HG02571 (cell line): ENCODE measurements around the gene ALAD.

ENCODE experiments used
- ATAC-seq: cut with Tn5 transposase; IDR thresholded peaks from one replicate; pipeline ENCODE4 v1.9.1; 2021; ENCODE audit warnings: mild to moderate bottlenecking, moderate library complexity; ENCODE audit not compliant: unreplicated experiment

Gene ALAD

GRCh38 chr9:113350107-113350661 is 50.9 kb downstream of the ALAD start:
- no peak for ATAC-seq

DNA sequence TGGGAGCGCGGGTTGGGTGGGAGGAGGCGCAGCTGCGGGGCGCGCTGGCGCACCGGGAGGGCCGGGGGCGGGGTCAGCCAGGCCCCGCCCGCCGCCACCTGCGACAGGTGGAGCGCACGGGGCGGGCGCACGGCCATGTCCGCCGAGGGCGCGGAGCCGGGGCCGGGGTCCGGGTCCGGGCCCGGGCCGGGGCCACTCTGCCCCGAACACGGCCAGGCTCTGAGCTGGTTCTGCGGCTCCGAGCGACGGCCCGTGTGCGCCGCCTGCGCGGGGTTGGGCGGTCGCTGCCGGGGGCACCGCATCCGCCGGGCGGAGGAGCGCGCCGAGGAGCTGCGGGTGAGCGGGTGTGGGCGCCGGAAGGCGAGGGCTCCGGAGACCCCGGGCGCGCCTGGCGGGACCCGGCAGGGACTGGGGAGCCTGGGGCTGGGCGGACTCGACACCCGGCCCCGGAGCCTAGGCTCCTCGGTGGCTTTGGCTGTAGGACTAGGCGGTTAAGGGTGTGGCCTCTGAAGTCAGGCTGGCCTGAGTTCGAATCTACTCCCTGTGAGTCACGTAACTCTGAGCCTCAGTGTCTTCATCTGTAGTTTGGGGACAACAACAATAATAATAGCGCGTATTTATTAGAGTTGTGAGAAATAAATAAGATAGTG is 51.5 kb downstream of the ALAD start, which contains the start of gene BSPRY:
Gene BSPRY, plus strand, starts transcription at position 97 of the 650 bp plus-strand sequence. Its CDS starts 39 bp downstream, at position 136.
- no peak for ATAC-seq

DNA sequence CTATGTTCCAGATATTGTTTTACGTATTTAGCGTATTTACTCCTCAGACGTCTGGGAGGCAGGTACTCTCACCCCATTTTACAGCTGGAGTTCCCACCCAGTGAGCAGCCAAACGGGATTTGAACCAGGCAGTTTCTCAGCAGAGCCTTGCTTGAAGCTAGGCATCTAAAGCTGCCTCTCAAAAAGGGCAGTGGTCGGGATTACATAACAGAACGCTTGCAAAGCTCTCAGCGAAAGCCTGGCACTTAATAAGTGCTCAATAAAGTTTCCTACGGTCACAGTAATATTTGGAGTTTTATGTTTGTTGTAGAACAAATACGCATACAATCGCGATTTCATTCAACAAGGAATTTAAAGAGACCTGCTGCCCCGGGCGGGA is 52.0 kb downstream of the ALAD start:
- no peak for ATAC-seq

DNA sequence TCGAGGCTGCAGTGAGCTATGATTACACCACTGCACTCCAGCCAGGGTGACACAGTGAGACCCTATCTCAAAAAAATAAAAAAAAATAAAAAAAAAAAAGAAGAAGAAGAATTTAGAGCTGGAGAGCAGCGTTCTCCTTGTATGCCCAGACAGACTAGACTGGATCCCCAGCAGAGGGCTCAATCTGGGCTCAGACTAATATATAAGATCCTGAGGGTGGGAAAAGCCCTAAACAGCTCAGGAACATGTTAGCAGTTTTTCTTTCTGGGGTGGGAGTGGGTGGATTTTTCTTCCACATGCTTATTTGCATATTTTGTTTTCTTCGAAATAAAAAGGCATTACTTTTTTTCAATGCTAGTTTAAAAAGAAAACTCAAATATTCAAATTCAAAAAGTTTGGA is 52.6 kb downstream of the ALAD start:
- no peak for ATAC-seq

DNA sequence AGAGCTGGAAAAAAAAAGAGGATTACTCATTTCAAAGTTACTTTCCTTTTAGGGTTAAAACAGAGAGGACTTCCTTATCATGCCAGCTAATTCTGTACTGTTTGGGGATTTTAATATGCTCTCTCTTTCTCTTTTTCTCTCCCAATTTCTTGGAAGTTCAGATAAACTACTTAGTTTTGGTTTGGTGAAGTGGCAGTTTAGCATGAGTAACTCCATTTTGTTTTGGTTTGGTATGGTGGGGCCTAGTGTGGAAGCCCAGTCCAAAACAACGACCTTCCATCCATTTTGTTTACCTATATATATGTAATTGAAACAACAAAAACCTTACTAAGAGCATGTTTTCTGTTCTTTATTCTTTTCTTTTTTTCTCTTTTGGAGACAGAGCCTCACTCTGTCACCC is 55.4 kb downstream of the ALAD start:
- ATAC-seq = no peak

GRCh38 chr9:113345190-113345589 is 55.9 kb downstream of the ALAD start:
- no peak for ATAC-seq

DNA sequence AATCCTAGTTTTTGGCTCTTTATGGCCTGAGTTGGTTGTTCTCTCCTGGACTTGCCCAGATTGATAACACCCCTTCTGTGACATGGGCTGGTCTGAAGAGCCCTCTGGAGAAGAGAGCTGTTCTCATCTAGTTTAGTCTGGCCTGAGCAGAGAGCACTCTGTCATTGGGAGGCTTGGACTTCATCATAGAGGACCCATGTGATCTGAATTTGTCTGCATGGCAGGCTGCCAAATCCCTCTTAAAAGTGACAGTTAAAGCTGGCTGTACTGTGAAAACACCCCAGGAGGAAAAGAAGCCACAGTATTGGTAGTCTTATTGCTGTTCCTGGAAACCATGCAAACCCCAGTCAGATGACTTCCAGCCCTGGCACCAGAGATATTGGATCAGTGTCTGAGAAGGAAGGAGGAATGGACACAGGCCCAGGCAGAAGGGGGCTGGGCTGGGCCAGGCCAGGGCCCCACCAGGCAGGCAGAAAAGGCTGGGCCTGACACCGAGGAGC is 57.3 kb downstream of the ALAD start:
- no peak for ATAC-seq

DNA sequence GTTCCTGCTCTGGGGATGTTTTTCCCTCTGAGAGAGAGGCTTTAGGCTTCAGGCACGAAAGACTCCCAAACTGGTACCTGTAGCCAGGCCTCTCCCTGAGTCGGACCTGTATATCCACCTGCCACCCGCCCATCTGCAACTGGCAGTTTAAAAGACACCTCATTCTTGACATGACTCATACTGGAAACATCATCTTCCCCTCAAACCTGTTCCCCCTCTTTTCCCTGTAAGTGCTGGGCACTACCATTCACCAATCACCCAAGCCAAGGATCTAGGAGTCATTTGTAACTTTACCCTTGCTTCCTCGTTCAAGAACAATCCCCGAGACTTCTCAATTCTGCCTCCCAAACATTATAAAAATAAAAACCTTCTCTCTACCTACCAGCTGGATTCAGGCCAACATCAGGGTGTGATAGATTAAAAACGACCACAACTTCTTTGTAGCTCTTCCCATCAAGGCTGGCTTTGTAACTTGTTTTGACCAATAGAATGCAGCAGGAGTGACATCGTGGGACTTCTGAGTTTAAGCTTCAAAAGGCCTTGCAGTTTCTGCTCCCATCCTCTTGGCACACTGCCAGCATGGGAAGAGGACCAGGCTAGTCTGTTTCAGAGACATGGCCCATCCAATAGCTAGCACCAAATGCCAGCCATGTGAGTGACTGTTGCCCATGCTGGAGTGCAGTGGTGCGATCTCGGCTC is 59.2 kb downstream of the ALAD start:
- ATAC-seq = no peak

DNA sequence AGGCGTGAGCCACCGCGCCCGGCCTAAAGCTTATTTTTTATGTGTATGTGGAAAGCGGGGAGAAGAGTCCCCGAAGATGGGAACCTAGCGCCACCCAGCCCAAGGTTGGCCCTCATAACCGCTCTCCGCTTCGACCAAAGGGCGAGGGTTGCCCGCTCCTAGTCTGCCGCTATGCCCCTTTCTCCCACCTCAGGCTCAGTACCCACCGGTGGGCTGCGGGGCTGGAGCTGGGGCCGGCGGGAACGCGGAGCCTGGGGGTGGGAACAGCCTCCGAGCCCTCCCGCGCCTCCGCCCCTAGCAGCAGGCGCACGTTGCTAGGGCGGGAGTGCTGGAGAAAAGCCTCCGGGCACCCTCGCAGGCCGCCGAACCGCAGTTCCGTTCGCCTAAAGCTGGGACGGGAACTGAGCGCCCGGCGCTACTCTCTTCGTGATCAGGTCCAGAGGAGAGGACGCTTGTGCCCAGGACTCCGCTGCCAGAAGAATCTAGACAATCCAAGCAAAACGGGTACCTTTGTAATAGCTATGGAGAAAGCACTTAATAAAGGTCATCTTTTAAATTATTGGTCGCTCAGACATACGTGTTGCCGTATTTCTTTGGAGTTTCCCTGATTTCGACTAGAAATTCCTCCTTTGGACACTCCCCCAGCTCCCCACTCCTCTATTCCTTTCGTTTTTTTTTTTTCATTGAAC is 60.9 kb downstream of the ALAD start, which contains the start of gene WDR31:
Gene WDR31, minus strand, starts transcription at position 265 of the 689 bp plus-strand sequence. CDS start 8,253 bp downstream, outside the sequence.
- peak; percentile 99 for ATAC-seq

DNA sequence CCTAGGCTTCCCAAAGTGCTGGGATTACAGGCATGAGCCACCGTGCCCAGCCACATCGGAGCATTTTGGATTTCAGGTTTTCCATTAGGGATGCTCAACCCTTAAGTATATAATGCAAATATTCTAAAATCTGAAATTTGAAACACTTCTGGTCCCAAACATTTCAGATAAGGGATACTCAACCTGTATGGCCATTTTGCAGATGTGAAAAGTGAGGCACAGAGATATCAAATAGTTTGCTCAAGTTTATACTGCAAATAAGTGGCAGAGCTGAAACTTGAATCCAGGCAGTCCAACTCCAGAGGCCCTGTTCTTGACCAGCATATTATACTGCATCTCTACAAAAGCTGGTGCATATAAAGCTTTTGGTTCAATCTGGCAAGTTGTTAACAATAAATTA is 63.4 kb downstream of the ALAD start:
- ATAC-seq = no peak
